Fibroblast of lung (primary cell): ENCODE data around the gene UFSP1. TPM values are rescaled to one million over a fixed set of nuclear protein-coding genes. Genes with fewer than 3 reads are reported as not detected.
"Not testable (repeated sequence)": the region's sequence is repeated elsewhere in the genome, so short reads cannot be mapped to it uniquely, and the experiment has no call there.

Experiments used
- DNase-seq, 2 donors: peaks; one replicate each; pipeline versions ENCODE4 v3.0.0 to v3.0.0-alpha.2; 2010; ENCODE audit warnings: low read depth in 2 of 2
- H2AFZ ChIP-seq: 2 replicates; pipeline ENCODE4 v1.5.1; 2012; ENCODE audit warnings: low read length, control low read depth, inconsistent platforms
- H3K27ac ChIP-seq: 2 replicates; pipeline ENCODE4 v1.5.1; 2011; ENCODE audit warnings: low read length, control low read depth; ENCODE audit not compliant: insufficient read depth
- H3K27me3 ChIP-seq: 2 replicates; pipeline ENCODE4 v1.5.1; 2011; ENCODE audit warnings: mild to moderate bottlenecking, low read length; ENCODE audit not compliant: control insufficient read depth, insufficient read depth
- H3K36me3 ChIP-seq: 2 replicates; pipeline ENCODE4 v1.5.1; 2011; ENCODE audit warnings: low read length; ENCODE audit not compliant: control insufficient read depth, insufficient read depth
- H3K4me1 ChIP-seq: 2 replicates; pipeline ENCODE4 v1.5.1; 2011; ENCODE audit warnings: low read length; ENCODE audit not compliant: control insufficient read depth, insufficient read depth; ENCODE audit errors: extremely low read depth
- H3K4me2 ChIP-seq: 2 replicates; pipeline ENCODE4 v1.5.1; 2011; ENCODE audit warnings: low read length, control low read depth; ENCODE audit not compliant: insufficient read depth; ENCODE audit errors: extremely low read depth
- H3K4me3 ChIP-seq, 4 experiments: fragments of 200-600 bp in 1 of 4; sonication (generic) in 1 of 4; replicated peaks in 1 of 4; 2 replicates each; pipeline ENCODE4 v1.5.1; 2011 to 2016; ENCODE audit warnings: low read length in 4 of 4, low read depth in 3 of 4, mild to moderate bottlenecking in 3 of 4, control low read depth in 2 of 4, inconsistent platforms in 1 of 4, mixed read lengths in 1 of 4; ENCODE audit not compliant: insufficient read depth in 1 of 4; ENCODE audit errors: control extremely low read depth in 1 of 4
- H3K79me2 ChIP-seq: 2 replicates; pipeline ENCODE4 v1.5.1; 2012; ENCODE audit warnings: mild to moderate bottlenecking, low read length, inconsistent platforms; ENCODE audit not compliant: control insufficient read depth, insufficient read depth
- H3K9ac ChIP-seq: 2 replicates; pipeline ENCODE4 v1.5.1; 2011; ENCODE audit warnings: mild to moderate bottlenecking, low read length, control low read depth; ENCODE audit not compliant: insufficient read depth
- H3K9me3 ChIP-seq: 2 replicates; pipeline ENCODE4 v1.5.1; 2012; ENCODE audit warnings: low read depth, low read length; ENCODE audit not compliant: control insufficient read depth, insufficient read depth
- H4K20me1 ChIP-seq: 2 replicates; pipeline ENCODE4 v1.5.1; 2011; ENCODE audit warnings: low read length; ENCODE audit not compliant: control insufficient read depth, insufficient read depth; ENCODE audit errors: extremely low read depth
- EZH2 ChIP-seq: IDR thresholded peaks from 2 replicates; pipeline ENCODE4 v1.5.1; 2012; ENCODE audit warnings: low read length, control low read depth, mild to moderate bottlenecking; ENCODE audit errors: missing control alignments
- polyA plus RNA-seq, 2 donors: library from polyadenylated mRNA; depleted of rRNA in 1 of 2; stranded (reverse) in 1 of 2; unstranded in 1 of 2; fragments of >200 nt; gene quantifications; 2 replicates each; pipeline ENCODE4 v1.2.1, GENCODE V29; 2011 to 2012; ENCODE audit warnings: missing spikeins in 1 of 2
- total RNA-seq: library from RNA; depleted of rRNA; stranded (reverse); fragments of >200 nt; gene quantifications from 2 replicates; pipeline ENCODE4 v1.2.1, GENCODE V29; 2014
- TF ChIP-seq, protein P1 (sequence below), 2 donors: IDR thresholded peaks in 1 of 2; conservative IDR thresholded peaks in 1 of 2; 1 replicate in 1 of 2; 2 replicates in 1 of 2; pipeline ENCODE4 v1.5.1; 2011 to 2012; ENCODE audit warnings: low read length in 2 of 2, control low read depth in 1 of 2, inconsistent platforms in 1 of 2, low read depth in 1 of 2, mild to moderate bottlenecking in 1 of 2

UFSP1 gene
- total and polyA plus RNA-seq, 2 donors (not counting 1 experiment from before 2014, with no cell fraction given), result 1.1 to 4.0 TPM

DNA sequence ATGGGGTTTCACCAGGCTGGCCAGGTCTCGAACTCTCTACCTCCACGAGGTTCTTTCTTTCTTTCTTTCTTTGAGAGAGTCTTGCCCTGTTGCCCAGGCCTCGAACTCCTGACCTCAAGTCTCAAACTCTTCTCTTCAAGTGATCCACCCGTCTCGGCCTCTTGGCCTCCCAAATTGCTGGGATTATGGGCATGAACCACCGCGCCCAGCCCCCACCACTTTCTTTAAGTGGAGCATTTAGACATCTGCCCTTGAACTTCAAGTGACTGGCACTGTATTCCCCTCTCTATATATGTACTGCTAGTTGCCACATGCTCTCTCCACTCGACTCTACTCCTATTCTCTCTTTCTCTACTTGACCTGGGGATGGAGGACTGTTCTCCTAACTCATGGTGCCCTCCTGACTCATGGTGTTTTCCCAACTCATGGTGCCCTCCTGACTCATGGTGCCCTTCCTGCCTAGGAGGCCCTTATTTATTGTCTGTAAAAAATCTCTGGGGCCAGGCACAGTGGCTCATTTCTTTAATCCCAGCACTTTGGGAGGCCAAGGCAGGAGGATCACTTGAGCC, 25.4 kb upstream of the UFSP1 start:
- H3K4me1 ChIP-seq, result no peaks in the 10 kb centered on the region
- H3K36me3 ChIP-seq, result no peaks in the 10 kb centered on the region
- TF ChIP-seq, protein P1, sequence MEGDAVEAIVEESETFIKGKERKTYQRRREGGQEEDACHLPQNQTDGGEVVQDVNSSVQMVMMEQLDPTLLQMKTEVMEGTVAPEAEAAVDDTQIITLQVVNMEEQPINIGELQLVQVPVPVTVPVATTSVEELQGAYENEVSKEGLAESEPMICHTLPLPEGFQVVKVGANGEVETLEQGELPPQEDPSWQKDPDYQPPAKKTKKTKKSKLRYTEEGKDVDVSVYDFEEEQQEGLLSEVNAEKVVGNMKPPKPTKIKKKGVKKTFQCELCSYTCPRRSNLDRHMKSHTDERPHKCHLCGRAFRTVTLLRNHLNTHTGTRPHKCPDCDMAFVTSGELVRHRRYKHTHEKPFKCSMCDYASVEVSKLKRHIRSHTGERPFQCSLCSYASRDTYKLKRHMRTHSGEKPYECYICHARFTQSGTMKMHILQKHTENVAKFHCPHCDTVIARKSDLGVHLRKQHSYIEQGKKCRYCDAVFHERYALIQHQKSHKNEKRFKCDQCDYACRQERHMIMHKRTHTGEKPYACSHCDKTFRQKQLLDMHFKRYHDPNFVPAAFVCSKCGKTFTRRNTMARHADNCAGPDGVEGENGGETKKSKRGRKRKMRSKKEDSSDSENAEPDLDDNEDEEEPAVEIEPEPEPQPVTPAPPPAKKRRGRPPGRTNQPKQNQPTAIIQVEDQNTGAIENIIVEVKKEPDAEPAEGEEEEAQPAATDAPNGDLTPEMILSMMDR (conservative IDR thresholded peaks at IDR 0.05 in 1 of 2, IDR thresholded peaks at IDR 0.05 in 1 of 2; ENCODE audit: low read depth in 1 of 2, low read length in 2 of 2), result no peak
- TF ChIP-seq EZH2, result no peak
- no peak overlapping the region for H3K27ac ChIP-seq
- H3K27me3 ChIP-seq, result no peaks in the 10 kb centered on the region
- H4K20me1 ChIP-seq, result no peaks in the 10 kb centered on the region
- H3K79me2 ChIP-seq, result no peaks in the 10 kb centered on the region
- no peak overlapping the region for H2AFZ ChIP-seq
- DNase-seq, result no peak
- H3K4me3 ChIP-seq, result no peak overlapping the region
- H3K4me2 ChIP-seq, result no peak overlapping the region
- no peak overlapping the region for H3K9ac ChIP-seq
- no peaks in the 10 kb centered on the region for H3K9me3 ChIP-seq

GRCh38 chr7:100914208-100914878, 24.8 kb upstream of the UFSP1 start:
- no peaks in the 10 kb centered on the region for H3K36me3 ChIP-seq
- H4K20me1 ChIP-seq, result no peaks in the 10 kb centered on the region
- no peaks in the 10 kb centered on the region for H3K79me2 ChIP-seq
- H2AFZ ChIP-seq, result no peak overlapping the region
- H3K4me1 ChIP-seq, result no peaks in the 10 kb centered on the region
- H3K9me3 ChIP-seq, result no peaks in the 10 kb centered on the region
- no peak overlapping the region for H3K27ac ChIP-seq
- H3K4me3 ChIP-seq, result no peak overlapping the region
- TF ChIP-seq EZH2, result no peak
- TF ChIP-seq, protein P1 (conservative IDR thresholded peaks at IDR 0.05 in 1 of 2, IDR thresholded peaks at IDR 0.05 in 1 of 2; ENCODE audit: low read depth in 1 of 2, low read length in 2 of 2), result no peak
- DNase-seq, result no peak
- no peak overlapping the region for H3K9ac ChIP-seq
- H3K4me2 ChIP-seq, result no peak overlapping the region
- no peaks in the 10 kb centered on the region for H3K27me3 ChIP-seq

DNA sequence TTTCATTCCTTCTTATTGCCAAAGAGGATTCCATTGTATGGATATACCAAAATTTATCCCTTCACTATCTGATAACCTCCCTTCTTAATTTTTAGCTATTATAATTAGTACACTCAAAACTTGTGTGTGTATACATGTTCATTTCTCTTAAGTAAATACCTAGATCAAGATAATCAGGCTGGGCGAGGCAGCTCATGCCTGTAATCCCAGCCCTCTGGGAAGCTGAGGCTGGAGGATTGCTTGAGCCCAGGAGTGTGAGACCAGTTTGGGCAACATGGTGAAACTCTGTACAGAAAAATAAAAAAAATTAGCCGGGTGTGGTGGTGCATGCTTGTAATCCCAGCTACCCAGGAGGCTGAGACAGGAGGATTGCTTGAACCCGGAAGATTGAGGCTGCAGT, 22.0 kb upstream of the UFSP1 start:
- Histone ChIP-seq H3K36me3 (no peaks in the 10 kb centered on the region), H3K27me3 (no peaks in the 10 kb centered on the region), H3K4me1 (no peaks in the 10 kb centered on the region), H3K4me3 (no peak overlapping the region), H3K9me3 (no peaks in the 10 kb centered on the region), H3K79me2 (no peaks in the 10 kb centered on the region), H2AFZ (no peak overlapping the region), H3K9ac (no peak overlapping the region), H3K27ac (no peak overlapping the region), H4K20me1 (no peaks in the 10 kb centered on the region), H3K4me2 (no peak overlapping the region)
- DNase-seq, result no peak
- no peak for TF ChIP-seq EZH2
- TF ChIP-seq, protein P1 (conservative IDR thresholded peaks at IDR 0.05 in 1 of 2, IDR thresholded peaks at IDR 0.05 in 1 of 2; ENCODE audit: low read depth in 1 of 2, low read length in 2 of 2), result no peak

DNA sequence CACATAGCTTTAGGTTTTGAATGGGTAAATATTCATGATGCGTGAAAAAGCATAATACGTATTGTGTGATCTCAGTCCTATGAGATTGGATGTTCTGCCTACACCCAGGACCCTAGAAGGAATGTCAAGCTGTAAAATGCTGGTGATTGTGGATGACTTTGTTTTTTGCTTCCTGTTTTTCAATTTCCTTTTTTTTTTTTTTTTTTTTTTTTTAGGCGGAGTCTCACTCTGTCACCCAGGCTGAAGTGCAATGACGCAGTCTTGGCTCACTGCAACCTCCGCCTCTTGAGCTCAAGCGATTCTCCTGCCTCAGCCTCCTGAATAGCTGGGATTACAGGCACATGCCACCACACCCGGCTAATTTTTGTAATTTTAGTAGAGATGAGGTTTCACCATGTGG, 20.9 kb upstream of the UFSP1 start:
- H2AFZ ChIP-seq, H3K4me2 ChIP-seq, H3K79me2 ChIP-seq, H3K4me3 ChIP-seq, H3K9ac ChIP-seq, H3K4me1 ChIP-seq, H3K27ac ChIP-seq, H3K27me3 ChIP-seq, DNase-seq, H3K9me3 ChIP-seq, H3K36me3 ChIP-seq, H4K20me1 ChIP-seq: not testable (repeated sequence)
